ENCODE results near the gene KNG1. TPM values are rescaled to one million over a fixed set of nuclear protein-coding genes. Genes with fewer than 3 reads are reported as not detected.

Gene KNG1
- total and polyA plus RNA-seq, 10 of the 15 experiments (the other 5 are each of a cell fraction or from before 2014, with no cell fraction given): 0.21 TPM; not detected in 9

DNA sequence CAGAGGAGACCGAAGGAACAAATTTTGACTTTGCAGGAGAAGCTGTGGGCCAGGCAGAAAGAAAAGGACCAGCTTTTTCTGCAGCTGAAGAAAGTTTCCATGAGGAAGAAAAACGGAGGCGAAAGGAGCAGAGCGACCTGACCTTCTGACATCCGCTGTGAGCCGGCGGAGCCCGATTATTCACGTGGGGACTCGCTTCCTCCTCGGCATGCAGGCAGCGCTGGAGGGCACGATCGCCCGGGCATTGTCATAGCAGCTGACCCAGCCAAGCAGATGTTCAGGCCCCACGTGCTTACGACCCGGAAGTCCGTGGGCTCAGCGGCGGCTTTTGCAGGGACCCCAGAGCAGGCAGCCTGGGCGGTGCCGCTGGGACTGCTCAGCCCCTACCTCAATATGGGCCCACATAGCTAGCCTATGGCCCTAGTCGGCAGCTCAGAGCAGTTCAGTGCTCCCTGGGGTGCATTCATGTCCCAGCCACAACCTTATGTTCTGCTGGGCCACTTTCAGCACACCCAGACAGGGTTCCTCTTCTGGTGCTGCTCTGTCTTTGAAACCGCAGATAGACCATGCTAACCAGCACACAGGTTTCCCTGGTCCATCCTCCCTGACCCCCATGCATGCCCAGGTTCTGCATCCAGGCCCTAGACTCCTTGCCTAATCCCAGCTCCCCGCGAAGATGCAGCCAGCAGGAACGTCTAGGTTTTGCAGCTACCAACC, 55.7 kb downstream of the KNG1 start (continued):
- TF ChIP-seq, protein P1, sequence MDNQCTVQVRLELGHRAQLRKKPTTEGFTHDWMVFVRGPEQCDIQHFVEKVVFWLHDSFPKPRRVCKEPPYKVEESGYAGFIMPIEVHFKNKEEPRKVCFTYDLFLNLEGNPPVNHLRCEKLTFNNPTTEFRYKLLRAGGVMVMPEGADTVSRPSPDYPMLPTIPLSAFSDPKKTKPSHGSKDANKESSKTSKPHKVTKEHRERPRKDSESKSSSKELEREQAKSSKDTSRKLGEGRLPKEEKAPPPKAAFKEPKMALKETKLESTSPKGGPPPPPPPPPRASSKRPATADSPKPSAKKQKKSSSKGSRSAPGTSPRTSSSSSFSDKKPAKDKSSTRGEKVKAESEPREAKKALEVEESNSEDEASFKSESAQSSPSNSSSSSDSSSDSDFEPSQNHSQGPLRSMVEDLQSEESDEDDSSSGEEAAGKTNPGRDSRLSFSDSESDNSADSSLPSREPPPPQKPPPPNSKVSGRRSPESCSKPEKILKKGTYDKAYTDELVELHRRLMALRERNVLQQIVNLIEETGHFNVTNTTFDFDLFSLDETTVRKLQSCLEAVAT (IDR thresholded peaks at IDR 0.05): no peak
- TF ChIP-seq MEF2A (IDR thresholded peaks at IDR 0.05; ENCODE audit: insufficient read depth, low read depth, low read length) (no peak), NR2F1 (conservative IDR thresholded peaks at IDR 0.05) (peak; percentile 37; the same call in 1 of the 2 replicates), TBL1XR1 (IDR thresholded peaks at IDR 0.05; ENCODE audit: low read depth, low read length) (0 out of 2 replicates have a peak, but pooled peaks have one; percentile 15), TCF12 (IDR thresholded peaks at IDR 0.05; ENCODE audit: low read depth, low read length) (peak; percentile 66; the same call in 1 of the 2 replicates), EGR1 (IDR thresholded peaks at IDR 0.05; ENCODE audit: borderline replicate concordance in 1 of 2, low read depth in 2 of 2, low read length in 2 of 2) (no peak), GATAD2B (conservative IDR thresholded peaks at IDR 0.05; ENCODE audit: low read depth) (0 out of 2 replicates have a peak, but pooled peaks have one; percentile 44), MYC (IDR thresholded peaks at IDR 0.05; ENCODE audit: insufficient read depth, insufficient read length, insufficient replicate concordance, low read length, severe bottlenecking) (peak; percentile 58), POLR2AphosphoS5 (IDR thresholded peaks at IDR 0.05; ENCODE audit: low read length) (0 out of 2 replicates have a peak, but pooled peaks have one; percentile 45), TCF7 (IDR thresholded peaks at IDR 0.05; ENCODE audit: borderline replicate concordance) (no peak)
- TF ChIP-seq, protein P2, sequence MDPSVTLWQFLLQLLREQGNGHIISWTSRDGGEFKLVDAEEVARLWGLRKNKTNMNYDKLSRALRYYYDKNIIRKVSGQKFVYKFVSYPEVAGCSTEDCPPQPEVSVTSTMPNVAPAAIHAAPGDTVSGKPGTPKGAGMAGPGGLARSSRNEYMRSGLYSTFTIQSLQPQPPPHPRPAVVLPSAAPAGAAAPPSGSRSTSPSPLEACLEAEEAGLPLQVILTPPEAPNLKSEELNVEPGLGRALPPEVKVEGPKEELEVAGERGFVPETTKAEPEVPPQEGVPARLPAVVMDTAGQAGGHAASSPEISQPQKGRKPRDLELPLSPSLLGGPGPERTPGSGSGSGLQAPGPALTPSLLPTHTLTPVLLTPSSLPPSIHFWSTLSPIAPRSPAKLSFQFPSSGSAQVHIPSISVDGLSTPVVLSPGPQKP (IDR thresholded peaks at IDR 0.05; ENCODE audit: low read depth, low read length): no peak
- TF ChIP-seq, protein P3, sequence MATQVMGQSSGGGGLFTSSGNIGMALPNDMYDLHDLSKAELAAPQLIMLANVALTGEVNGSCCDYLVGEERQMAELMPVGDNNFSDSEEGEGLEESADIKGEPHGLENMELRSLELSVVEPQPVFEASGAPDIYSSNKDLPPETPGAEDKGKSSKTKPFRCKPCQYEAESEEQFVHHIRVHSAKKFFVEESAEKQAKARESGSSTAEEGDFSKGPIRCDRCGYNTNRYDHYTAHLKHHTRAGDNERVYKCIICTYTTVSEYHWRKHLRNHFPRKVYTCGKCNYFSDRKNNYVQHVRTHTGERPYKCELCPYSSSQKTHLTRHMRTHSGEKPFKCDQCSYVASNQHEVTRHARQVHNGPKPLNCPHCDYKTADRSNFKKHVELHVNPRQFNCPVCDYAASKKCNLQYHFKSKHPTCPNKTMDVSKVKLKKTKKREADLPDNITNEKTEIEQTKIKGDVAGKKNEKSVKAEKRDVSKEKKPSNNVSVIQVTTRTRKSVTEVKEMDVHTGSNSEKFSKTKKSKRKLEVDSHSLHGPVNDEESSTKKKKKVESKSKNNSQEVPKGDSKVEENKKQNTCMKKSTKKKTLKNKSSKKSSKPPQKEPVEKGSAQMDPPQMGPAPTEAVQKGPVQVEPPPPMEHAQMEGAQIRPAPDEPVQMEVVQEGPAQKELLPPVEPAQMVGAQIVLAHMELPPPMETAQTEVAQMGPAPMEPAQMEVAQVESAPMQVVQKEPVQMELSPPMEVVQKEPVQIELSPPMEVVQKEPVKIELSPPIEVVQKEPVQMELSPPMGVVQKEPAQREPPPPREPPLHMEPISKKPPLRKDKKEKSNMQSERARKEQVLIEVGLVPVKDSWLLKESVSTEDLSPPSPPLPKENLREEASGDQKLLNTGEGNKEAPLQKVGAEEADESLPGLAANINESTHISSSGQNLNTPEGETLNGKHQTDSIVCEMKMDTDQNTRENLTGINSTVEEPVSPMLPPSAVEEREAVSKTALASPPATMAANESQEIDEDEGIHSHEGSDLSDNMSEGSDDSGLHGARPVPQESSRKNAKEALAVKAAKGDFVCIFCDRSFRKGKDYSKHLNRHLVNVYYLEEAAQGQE (IDR thresholded peaks at IDR 0.05; ENCODE audit: low read depth, low read length): no peak
- TF ChIP-seq, protein P4, sequence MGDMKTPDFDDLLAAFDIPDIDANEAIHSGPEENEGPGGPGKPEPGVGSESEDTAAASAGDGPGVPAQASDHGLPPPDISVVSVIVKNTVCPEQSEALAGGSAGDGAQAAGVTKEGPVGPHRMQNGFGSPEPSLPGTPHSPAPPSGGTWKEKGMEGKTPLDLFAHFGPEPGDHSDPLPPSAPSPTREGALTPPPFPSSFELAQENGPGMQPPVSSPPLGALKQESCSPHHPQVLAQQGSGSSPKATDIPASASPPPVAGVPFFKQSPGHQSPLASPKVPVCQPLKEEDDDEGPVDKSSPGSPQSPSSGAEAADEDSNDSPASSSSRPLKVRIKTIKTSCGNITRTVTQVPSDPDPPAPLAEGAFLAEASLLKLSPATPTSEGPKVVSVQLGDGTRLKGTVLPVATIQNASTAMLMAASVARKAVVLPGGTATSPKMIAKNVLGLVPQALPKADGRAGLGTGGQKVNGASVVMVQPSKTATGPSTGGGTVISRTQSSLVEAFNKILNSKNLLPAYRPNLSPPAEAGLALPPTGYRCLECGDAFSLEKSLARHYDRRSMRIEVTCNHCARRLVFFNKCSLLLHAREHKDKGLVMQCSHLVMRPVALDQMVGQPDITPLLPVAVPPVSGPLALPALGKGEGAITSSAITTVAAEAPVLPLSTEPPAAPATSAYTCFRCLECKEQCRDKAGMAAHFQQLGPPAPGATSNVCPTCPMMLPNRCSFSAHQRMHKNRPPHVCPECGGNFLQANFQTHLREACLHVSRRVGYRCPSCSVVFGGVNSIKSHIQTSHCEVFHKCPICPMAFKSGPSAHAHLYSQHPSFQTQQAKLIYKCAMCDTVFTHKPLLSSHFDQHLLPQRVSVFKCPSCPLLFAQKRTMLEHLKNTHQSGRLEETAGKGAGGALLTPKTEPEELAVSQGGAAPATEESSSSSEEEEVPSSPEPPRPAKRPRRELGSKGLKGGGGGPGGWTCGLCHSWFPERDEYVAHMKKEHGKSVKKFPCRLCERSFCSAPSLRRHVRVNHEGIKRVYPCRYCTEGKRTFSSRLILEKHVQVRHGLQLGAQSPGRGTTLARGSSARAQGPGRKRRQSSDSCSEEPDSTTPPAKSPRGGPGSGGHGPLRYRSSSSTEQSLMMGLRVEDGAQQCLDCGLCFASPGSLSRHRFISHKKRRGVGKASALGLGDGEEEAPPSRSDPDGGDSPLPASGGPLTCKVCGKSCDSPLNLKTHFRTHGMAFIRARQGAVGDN (IDR thresholded peaks at IDR 0.05): peak; percentile 63; the same call in 1 of the 2 replicates
- TF ChIP-seq, protein P5, sequence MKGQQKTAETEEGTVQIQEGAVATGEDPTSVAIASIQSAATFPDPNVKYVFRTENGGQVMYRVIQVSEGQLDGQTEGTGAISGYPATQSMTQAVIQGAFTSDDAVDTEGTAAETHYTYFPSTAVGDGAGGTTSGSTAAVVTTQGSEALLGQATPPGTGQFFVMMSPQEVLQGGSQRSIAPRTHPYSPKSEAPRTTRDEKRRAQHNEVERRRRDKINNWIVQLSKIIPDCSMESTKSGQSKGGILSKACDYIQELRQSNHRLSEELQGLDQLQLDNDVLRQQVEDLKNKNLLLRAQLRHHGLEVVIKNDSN (IDR thresholded peaks at IDR 0.05; ENCODE audit: borderline replicate concordance, extremely low read length, insufficient read depth, low read depth, low read length): peak; percentile 51

All from GM12878 (cell line).